ENCODE results near the gene MORN1.

Gene MORN1

DNA sequence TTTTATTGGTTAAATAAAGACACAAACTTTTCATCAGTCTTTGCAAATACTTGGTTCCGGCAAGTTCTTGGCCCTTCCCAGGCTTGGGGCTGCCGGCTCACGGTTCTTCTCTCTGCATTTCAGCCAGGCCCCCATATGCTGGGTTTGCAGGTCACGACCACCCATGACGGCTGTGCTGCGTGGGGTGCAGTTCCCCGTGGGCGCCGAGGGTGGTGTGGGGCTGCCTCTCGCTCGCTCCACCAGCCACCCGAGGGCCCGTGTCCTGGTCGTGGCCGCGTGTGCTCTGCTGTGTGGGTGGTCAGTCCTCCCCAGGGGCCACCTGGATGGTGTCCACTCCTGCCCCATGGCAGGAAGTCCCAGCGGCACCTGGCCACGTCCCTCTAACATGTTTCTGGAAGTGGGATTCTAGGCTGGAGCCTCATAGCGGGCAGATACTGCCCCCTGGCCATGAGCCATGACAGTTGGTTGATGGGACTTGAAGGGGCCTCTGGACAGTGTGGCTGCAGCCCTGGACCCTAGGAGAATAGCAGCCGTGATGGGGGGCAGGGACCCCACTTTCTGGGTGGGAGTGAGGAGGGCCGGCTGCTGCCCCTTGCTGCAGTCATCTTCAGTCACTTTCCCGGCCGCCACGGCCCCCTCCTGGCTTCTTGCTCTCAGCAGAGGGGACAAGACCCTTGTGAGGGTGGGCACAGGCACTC is 117.0 kb downstream of the MORN1 start:
- no peak for DNase-seq
- in situ Hi-C loops (cut with MboI; ENCODE audit: low pct_unique_long_range_greater_than_20kb, low sequenced_read_pairs), result no loop called here

DNA sequence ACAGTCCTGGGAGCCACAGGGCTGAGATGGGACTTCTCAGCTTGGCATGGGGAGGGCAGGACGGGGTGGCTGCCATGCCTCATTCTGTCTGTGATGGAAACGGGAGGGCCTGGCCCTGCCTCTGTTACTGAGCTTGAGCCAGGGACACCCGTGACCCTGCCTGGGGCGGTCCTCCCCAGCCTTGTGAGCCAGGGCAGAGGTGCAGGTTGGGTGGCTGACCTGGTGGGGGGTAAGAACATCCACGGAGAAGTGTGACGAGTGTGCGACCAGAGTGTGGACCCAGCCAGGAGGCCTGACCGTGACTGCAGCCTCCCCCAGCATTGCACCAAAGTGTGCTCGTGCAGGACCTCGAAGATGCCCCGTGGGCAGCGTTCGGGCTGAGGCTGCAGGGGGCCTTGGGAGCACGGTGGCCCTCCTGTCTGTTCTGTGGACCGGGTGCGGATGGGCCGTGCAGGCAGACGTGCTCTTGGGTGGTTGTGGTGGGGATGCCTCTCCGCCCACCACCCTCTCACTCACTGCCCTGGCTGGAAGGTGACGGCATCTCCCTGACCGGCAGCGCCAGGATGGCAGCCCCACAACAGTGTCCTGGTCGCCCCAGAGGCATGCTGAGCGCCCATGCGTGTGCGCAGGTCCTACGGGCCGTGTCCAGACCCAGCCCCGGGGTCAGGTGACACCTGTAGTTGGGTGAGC is 117.8 kb downstream of the MORN1 start:
- no peak for DNase-seq
- in situ Hi-C loops (cut with MboI; ENCODE audit: low pct_unique_long_range_greater_than_20kb, low sequenced_read_pairs), result no loop called here

- in situ Hi-C loops (cut with MboI; ENCODE audit: low pct_unique_long_range_greater_than_20kb, low sequenced_read_pairs), result no loop called here
- no peak for DNase-seq
Measured at GRCh38 chr1:2272686-2273400, 118.5 kb downstream of the MORN1 start.

DNA sequence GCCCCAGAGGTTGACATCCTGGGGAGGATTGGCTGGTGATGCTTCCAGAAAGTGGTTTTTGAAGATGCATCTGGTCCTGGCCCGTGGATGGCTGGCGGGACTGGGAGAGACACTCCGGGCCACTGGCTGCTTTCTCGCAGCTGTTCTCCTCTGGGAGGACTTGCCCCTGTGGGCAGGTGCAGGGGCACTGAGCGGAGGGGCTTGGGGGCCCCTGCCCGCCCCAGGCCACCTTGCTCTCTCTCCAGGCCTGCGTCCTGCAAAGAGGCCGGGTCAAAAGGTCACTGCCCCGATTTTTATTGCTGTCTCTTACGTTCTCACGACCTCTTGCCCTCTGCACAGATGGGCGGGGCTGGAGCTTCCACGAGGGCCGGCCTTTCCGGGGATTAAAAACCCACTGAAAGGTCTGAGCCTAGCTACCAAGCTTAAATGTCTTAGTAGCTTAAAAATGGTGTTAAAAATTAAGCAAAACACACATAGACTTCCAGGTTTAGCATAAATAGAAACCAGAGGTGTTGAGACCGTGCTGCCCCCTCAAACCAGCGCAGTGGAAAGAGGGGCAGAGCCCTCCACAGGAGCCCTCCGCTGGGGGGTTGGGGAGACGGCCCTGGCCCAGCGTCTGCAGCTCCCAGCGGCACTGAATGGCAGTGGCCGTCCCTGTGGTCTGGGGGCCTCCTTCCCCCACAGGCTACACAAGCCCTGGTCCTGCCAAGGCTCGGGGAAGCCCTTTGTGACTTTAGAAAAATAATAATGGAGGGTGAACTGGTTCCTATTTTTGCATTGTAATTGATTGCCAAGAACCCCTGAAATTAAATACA is 119.3 kb downstream of the MORN1 start:
- DNase-seq, result no peak
- in situ Hi-C loops (cut with MboI; ENCODE audit: low pct_unique_long_range_greater_than_20kb, low sequenced_read_pairs), result no loop called here
